WERI-Rb-1 (cell line): Measurements from ENCODE around the gene ZNF91.

Experiments used
- DNase-seq: peaks from one replicate; pipeline ENCODE4 v3.0.0-alpha.2; 2020
- H3K27ac ChIP-seq: fragments of 250-450 bp; sonication (Bioruptor Pico); 2 replicates; pipeline ENCODE4 v1.5.1; 2020; ENCODE audit warnings: mild to moderate bottlenecking, moderate library complexity
- H3K27me3 ChIP-seq: fragments of 250-450 bp; sonication (Bioruptor Pico); 2 replicates; pipeline ENCODE4 v1.5.1; 2021; ENCODE audit warnings: mild to moderate bottlenecking, low read depth, moderate library complexity; ENCODE audit not compliant: insufficient read depth, severe bottlenecking
- H3K36me3 ChIP-seq: fragments of 250-450 bp; sonication (Bioruptor Pico); 2 replicates; pipeline ENCODE4 v1.5.1; 2020; ENCODE audit warnings: mild to moderate bottlenecking, moderate library complexity
- H3K4me3 ChIP-seq: 2 replicates; pipeline ENCODE4 v1.5.1; 2011; ENCODE audit warnings: low read depth, mild to moderate bottlenecking, control low read depth, low read length
- H3K9me3 ChIP-seq: fragments of 250-450 bp; sonication (Bioruptor Pico); 2 replicates; pipeline ENCODE4 v1.5.1; 2021; ENCODE audit warnings: mild to moderate bottlenecking, moderate library complexity; ENCODE audit not compliant: severe bottlenecking
- CTCF ChIP-seq: IDR thresholded peaks from 2 replicates; pipeline ENCODE4 v1.5.1; 2011; ENCODE audit warnings: low read depth, mild to moderate bottlenecking, control low read depth, inconsistent platforms, low read length

ZNF91 gene

DNA sequence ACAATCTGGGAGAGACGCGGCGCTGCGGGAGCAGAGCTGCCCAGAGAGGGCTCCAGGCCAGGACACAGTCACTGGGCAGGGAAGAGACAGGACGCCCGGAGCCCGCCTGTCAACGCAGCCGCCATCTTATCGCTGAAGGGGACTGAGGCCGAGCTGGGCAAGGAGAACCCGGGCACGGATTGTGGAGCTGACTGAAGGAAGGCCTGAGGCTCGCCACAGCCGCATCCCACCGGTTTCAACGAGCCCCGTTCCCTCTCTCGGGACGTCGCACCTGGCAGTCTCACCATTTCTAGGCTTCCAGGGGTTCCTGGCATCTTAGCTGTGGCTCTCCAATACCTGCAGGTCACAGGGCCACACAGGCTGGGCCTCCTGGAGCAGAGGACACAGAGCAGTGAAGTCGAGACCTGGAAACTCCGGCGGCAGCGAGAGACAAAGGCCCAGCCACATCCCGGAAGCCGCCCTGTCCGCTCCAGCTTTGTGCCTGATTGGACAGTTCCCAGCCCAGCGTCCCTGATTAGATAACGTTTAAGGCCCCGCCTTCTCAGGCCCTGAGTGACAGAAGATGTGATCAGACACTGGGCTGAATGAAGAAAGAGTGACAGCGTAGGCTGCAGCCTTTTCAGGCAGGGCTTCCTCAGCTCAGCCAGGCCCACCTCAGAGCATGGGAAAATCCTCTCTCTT lies at the start of gene ZNF91:
Gene ZNF91 (minus strand): TSS at position 431 of the 681 bp plus-strand sequence. CDS start 117 bp downstream, at position 314.
- Histone ChIP-seq H3K27me3 (no peaks in the 10 kb centered on the region), H3K36me3 (peaks cover 34% of the 10 kb centered on the region), H3K9me3 (peaks cover 2% of the 10 kb centered on the region), H3K27ac (peak within 1 kb of the TSS; percentile 97), H3K4me3 (peak within 1 kb of the TSS; percentile 90)
- no peak for TF ChIP-seq CTCF
- peak; percentile 97 for DNase-seq

DNA sequence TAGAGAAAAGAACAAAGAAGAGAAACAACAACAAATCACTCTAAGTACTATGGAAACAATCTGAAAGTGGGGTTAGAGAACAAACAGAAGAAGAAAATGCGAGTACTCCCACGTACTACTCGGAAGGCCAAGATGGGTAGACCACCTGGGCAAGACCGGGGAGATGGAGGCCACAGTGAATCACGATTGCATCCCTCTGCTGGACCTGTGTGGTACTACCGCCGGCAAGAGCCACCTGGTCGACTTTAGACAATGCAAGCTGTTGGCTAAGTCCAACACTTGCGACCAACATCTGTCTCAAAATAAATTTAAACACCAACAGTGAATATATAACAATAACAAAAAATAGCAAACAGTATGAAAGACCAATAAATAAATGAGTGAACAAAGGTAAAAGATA lies 45.5 kb upstream of the ZNF91 start:
- H3K9me3 ChIP-seq = peaks cover 11% of the 10 kb centered on the region
- H3K4me3 ChIP-seq = no peak overlapping the region
- peak; percentile 44 for DNase-seq
- no peaks in the 10 kb centered on the region for H3K27me3 ChIP-seq
- no peaks in the 10 kb centered on the region for H3K36me3 ChIP-seq
- H3K27ac ChIP-seq = no peak overlapping the region
- peak; percentile 69 for TF ChIP-seq CTCF

GRCh38 chr19:23440207-23440606 lies 44.9 kb upstream of the ZNF91 start:
- Histone ChIP-seq H3K36me3 (no peaks in the 10 kb centered on the region), H3K27me3 (no peaks in the 10 kb centered on the region), H3K9me3 (peaks cover 16% of the 10 kb centered on the region), H3K4me3 (no peak overlapping the region), H3K27ac (no peak overlapping the region)
- peak; percentile 53 for TF ChIP-seq CTCF
- peak; percentile 35 for DNase-seq

DNA sequence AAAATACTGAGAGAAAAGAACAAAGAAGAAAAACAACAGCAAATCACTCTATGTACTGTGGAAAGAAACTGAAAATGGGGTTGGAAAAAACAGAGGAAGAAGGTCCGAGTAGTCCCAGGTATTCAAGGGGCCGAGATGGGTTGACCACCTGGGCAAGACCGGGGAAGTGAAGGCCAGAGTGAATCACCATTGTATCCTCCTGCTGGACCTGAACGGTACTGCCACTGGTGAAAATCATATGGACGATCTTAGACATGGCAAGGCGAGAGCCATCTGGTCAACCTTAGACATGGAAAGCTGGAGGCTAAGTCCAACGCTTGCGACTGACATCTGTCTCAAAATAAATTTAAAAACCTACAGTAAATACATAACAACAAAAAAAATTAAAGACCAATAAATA lies 44.4 kb upstream of the ZNF91 start:
- peaks cover 16% of the 10 kb centered on the region for H3K9me3 ChIP-seq
- TF ChIP-seq CTCF = no peak
- H3K27ac ChIP-seq = no peak overlapping the region
- peak; percentile 24 for DNase-seq
- H3K4me3 ChIP-seq = no peak overlapping the region
- H3K27me3 ChIP-seq = no peaks in the 10 kb centered on the region
- H3K36me3 ChIP-seq = no peaks in the 10 kb centered on the region

- Histone ChIP-seq H3K36me3 (no peaks in the 10 kb centered on the region), H3K4me3 (no peak overlapping the region), H3K27ac (no peak overlapping the region), H3K9me3 (peaks cover 16% of the 10 kb centered on the region), H3K27me3 (no peaks in the 10 kb centered on the region)
- peak; percentile 70 for DNase-seq
- peak; percentile 47 for TF ChIP-seq CTCF
Measured at GRCh38 chr19:23437901-23438300, 42.6 kb upstream of the ZNF91 start.

DNA sequence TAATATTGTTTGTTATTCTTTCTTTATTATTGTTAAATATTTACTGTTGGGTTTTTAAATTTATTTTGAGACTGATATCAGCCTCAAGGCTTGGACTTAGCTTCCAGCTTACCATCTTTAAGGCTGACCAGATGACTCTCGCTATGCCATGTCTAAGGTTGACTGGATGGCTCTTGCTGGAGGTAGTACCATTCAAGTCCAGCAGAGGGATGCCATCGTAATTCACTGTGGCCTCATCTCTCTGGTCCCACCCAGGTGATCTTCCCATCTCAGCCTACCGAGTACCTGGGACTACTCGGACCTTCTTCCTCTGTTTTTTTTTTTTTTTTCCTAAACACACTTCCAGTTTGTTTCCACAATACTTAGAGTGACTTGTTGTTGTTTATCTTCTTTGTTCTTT lies 41.7 kb upstream of the ZNF91 start:
- Histone ChIP-seq H3K4me3 (no peak overlapping the region), H3K36me3 (no peaks in the 10 kb centered on the region), H3K27ac (no peak overlapping the region), H3K9me3 (peaks cover 16% of the 10 kb centered on the region), H3K27me3 (no peaks in the 10 kb centered on the region)
- TF ChIP-seq CTCF = peak; percentile 58
- peak; percentile 32 for DNase-seq
